Parathyroid adenoma (tissue), 2 donors: ENCODE results near the gene ZFAND3.
"Not testable (repeated sequence)": the region's sequence is repeated elsewhere in the genome, so short reads cannot be mapped to it uniquely, and the experiment has no call there.

ENCODE experiments used
- H2AFZ ChIP-seq: fragments of 300-600 bp; sonication (generic); one replicate; pipeline ENCODE4 v1.7.0; 2017; ENCODE audit warnings: antibody characterized with exemption, mild to moderate bottlenecking
- H3K27ac ChIP-seq: fragments of 300-600 bp; sonication (generic); one replicate; pipeline ENCODE4 v1.7.0; 2017
- H3K27me3 ChIP-seq: fragments of 300-600 bp; sonication (generic); one replicate; pipeline ENCODE4 v1.7.0; 2017; ENCODE audit warnings: low read length; ENCODE audit not compliant: control insufficient read depth, insufficient read depth
- H3K36me3 ChIP-seq: fragments of 300-600 bp; sonication (generic); one replicate; pipeline ENCODE4 v1.7.0; 2017; ENCODE audit warnings: low read length; ENCODE audit not compliant: control insufficient read depth, insufficient read depth
- H3K4me1 ChIP-seq: fragments of 300-600 bp; sonication (generic); one replicate; pipeline ENCODE4 v1.7.0; 2017; ENCODE audit warnings: control low read depth
- H3K4me2 ChIP-seq: fragments of 300-600 bp; sonication (generic); one replicate; pipeline ENCODE4 v1.7.0; 2017; ENCODE audit warnings: low read length
- H3K4me3 ChIP-seq: fragments of 300-600 bp; sonication (generic); one replicate; pipeline ENCODE4 v1.7.0; 2017; ENCODE audit warnings: low read depth, low read length
- H3K79me2 ChIP-seq: fragments of 300-600 bp; sonication (generic); one replicate; pipeline ENCODE4 v1.7.0; 2017; ENCODE audit warnings: control low read depth
- H3K9ac ChIP-seq: fragments of 300-600 bp; sonication (generic); one replicate; pipeline ENCODE4 v1.7.0; 2017; ENCODE audit warnings: mild to moderate bottlenecking
- H3K9me3 ChIP-seq: fragments of 300-600 bp; sonication (generic); one replicate; pipeline ENCODE4 v1.7.0; 2017; ENCODE audit warnings: low read length; ENCODE audit not compliant: control insufficient read depth
- TF ChIP-seq, protein P1 (sequence below): fragments of 300-600 bp; sonication (generic); IDR thresholded peaks from one replicate; pipeline ENCODE4 v1.7.0; 2017; ENCODE audit warnings: antibody characterized with exemption, mild to moderate bottlenecking
- donor health status: primary hyperparathyroidism.

The ZFAND3 gene

DNA sequence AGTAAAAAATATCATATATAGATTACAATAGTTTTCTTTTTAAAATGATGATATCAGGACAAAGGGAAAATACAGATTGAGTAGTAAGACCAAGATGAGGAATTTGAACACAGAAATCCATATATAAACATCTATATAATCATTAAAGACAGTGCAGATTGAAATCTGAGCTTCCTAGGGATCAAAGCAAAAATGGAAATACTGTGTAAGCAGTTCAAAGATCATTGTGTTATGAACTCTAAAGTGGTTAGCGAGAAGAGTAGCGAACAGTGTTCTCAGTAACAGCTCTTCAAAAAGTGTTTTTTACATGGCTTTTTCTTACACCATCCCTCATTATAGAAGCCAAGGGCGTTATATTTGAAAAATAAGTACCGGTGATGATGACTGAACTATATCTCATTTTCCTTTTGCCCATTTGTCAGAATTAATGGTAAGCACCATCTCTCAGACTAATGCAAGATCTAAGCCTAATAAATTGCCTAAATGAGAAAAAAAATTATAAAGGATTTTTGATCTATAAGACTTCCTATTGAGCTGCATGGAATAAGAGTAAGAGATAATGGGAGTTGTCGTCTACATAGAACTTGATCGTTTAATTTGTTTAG is 226.3 kb downstream of the ZFAND3 start:
- no peaks in the 10 kb centered on the region for H3K9me3 ChIP-seq
- no peak overlapping the region for H3K27ac ChIP-seq
- TF ChIP-seq, protein P1, sequence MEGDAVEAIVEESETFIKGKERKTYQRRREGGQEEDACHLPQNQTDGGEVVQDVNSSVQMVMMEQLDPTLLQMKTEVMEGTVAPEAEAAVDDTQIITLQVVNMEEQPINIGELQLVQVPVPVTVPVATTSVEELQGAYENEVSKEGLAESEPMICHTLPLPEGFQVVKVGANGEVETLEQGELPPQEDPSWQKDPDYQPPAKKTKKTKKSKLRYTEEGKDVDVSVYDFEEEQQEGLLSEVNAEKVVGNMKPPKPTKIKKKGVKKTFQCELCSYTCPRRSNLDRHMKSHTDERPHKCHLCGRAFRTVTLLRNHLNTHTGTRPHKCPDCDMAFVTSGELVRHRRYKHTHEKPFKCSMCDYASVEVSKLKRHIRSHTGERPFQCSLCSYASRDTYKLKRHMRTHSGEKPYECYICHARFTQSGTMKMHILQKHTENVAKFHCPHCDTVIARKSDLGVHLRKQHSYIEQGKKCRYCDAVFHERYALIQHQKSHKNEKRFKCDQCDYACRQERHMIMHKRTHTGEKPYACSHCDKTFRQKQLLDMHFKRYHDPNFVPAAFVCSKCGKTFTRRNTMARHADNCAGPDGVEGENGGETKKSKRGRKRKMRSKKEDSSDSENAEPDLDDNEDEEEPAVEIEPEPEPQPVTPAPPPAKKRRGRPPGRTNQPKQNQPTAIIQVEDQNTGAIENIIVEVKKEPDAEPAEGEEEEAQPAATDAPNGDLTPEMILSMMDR, result no peak
- H3K27me3 ChIP-seq, result no peaks in the 10 kb centered on the region
- no peak overlapping the region for H3K9ac ChIP-seq
- H3K4me1 ChIP-seq, result no peaks in the 10 kb centered on the region
- H3K36me3 ChIP-seq, result no peaks in the 10 kb centered on the region
- H2AFZ ChIP-seq, result no peak overlapping the region
- H3K4me2 ChIP-seq, result no peak overlapping the region
- peaks cover 22% of the 10 kb centered on the region for H3K79me2 ChIP-seq
- H3K4me3 ChIP-seq, result no peak overlapping the region

DNA sequence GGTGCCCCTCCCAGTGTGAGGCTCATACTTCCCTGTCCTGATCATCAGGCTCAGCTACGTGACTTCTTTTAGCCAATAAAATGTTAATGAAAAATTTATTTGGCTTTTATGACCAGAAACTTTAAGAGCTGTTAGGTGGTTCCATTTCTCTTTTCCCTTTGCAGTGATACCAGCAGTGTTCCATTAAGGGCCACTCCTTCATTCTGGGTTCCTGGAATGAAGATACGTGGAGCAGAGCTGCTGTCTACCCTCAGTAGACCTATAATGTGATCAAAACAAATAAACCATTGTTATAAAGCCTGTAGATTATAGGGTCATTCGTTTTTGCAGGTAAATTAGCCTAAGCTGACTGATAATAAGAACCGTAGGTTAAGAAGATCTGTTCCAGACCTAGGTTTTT is 228.0 kb downstream of the ZFAND3 start:
- TF ChIP-seq, protein P1, result no peak
- H3K79me2 ChIP-seq, result peaks cover 22% of the 10 kb centered on the region
- H3K9me3 ChIP-seq, result no peaks in the 10 kb centered on the region
- no peak overlapping the region for H3K4me3 ChIP-seq
- no peaks in the 10 kb centered on the region for H3K27me3 ChIP-seq
- H3K4me2 ChIP-seq, result no peak overlapping the region
- no peaks in the 10 kb centered on the region for H3K4me1 ChIP-seq
- no peak overlapping the region for H2AFZ ChIP-seq
- H3K27ac ChIP-seq, result no peak overlapping the region
- H3K36me3 ChIP-seq, result no peaks in the 10 kb centered on the region
- no peak overlapping the region for H3K9ac ChIP-seq

DNA sequence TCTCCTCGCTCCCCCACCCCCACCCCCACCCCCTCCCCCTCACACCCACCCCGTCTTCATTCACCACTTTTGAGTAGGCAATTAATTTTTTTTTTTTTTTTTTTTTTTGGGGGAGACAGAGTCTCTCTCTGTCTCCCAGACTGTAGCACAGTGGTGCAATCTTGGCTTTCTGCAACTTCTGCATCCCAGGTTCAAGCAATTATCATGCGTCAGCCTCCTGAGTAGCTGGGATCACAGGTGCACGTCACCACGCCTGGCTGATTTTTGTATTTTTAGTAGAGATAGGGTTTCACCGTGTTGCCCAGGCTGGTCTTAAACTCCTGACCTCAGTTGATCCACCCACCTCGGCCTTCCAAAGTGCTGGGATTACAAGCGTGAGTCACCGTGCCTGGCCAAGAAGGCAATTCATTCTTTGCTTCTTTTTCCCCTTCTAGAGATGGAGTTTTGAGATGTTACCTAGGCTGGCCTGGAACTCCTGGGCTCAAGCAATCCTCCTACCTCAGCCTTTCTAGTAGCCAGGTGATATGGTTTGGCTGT is 230.4 kb downstream of the ZFAND3 start:
- not testable (repeated sequence) for H3K9me3 ChIP-seq, H3K9ac ChIP-seq, H3K4me1 ChIP-seq, H3K4me3 ChIP-seq, H3K27ac ChIP-seq, H3K27me3 ChIP-seq, H3K4me2 ChIP-seq, H2AFZ ChIP-seq, H3K36me3 ChIP-seq
- H3K79me2 ChIP-seq, result peaks cover 36% of the 10 kb centered on the region

DNA sequence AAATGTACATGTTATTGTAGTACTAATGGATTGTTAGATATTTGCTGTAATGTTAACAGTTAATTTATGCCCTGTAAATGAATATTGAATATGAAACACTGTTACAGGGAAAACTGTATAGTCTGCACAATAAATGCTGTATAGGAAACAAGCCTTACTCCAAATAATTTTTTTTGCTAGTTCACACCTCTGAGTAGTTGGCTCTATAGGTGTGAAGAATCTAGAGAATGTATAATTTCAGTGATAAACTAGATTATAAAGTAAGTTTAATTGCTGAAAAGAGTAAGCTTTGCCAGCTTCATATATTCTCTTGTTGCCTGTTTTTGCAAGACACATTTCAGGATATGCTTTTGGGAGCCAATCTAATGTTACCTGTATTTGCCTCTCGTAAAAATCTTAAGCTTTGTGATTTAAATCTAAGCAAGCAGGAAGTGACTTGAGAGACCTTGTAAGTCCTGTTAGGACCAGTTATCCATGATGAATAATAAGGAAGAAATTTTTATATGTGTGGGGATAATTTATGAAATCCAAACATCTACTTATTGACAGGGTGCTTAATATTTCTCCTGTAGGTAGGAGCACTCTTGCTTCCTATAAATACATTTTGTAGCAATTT is 232.4 kb downstream of the ZFAND3 start:
- H3K9ac ChIP-seq, result no peak overlapping the region
- no peak overlapping the region for H3K4me2 ChIP-seq
- TF ChIP-seq, protein P1, result no peak
- H3K4me1 ChIP-seq, result peaks cover 10% of the 10 kb centered on the region
- peaks cover 33% of the 10 kb centered on the region for H3K79me2 ChIP-seq
- H3K36me3 ChIP-seq, result no peaks in the 10 kb centered on the region
- H3K4me3 ChIP-seq, result no peak overlapping the region
- H3K9me3 ChIP-seq, result no peaks in the 10 kb centered on the region
- H3K27ac ChIP-seq, result no peak overlapping the region
- H2AFZ ChIP-seq, result no peak overlapping the region
- no peaks in the 10 kb centered on the region for H3K27me3 ChIP-seq

DNA sequence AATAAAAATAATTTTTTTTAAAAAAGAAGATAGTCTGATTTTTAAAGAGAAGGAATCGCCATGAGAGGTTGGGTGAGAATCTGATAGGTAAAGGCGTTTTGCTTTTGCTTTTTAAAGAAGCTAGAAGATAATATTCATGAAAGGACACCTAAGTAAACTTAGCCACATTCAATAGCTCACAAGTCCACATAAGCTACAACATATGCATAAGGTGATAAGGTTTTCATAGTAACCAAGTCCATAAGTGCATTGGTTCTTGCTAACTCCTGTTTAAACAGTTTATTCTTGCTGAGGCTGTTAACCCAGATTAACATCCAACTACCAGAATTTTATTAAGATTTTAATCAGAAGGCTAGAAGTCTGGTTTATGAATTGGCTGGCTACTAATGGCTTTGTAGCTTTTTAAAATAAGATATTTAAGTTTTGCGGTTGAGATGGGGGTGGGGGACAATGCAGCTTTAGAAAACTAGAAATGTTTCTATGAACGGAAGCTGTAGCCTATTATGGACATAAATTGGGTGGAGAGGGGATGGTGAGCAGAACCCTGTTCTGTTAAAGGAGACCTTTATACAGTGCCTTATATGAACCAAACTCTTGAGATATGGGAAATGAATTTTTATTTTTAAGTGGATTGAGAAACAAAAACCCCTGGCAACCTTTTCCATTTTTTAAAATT is 235.1 kb downstream of the ZFAND3 start:
- no peak overlapping the region for H3K27ac ChIP-seq
- H3K4me3 ChIP-seq, result no peak overlapping the region
- TF ChIP-seq, protein P1, result no peak
- H3K9ac ChIP-seq, result no peak overlapping the region
- no peaks in the 10 kb centered on the region for H3K27me3 ChIP-seq
- no peak overlapping the region for H3K4me2 ChIP-seq
- no peaks in the 10 kb centered on the region for H3K9me3 ChIP-seq
- peaks cover 26% of the 10 kb centered on the region for H3K79me2 ChIP-seq
- no peak overlapping the region for H2AFZ ChIP-seq
- peaks cover 10% of the 10 kb centered on the region for H3K4me1 ChIP-seq
- no peaks in the 10 kb centered on the region for H3K36me3 ChIP-seq
